Colonic mucosa (tissue), 4 donors: Measurements from ENCODE around the gene IQCF5. TPM values are rescaled to one million over a fixed set of nuclear protein-coding genes. Genes with fewer than 3 reads are reported as not detected.

Source experiments
- DNase-seq: peaks from one replicate; pipeline ENCODE4 v3.0.0-alpha.2; 2020
- H3K27ac ChIP-seq: fragments of 200-600 bp; one replicate; pipeline ENCODE4 v1.8.0; 2021
- H3K27me3 ChIP-seq: fragments of 200-600 bp; one replicate; pipeline ENCODE4 v1.8.0; 2021
- H3K36me3 ChIP-seq: fragments of 200-600 bp; one replicate; pipeline ENCODE4 v1.8.0; 2021
- H3K4me1 ChIP-seq: fragments of 200-600 bp; one replicate; pipeline ENCODE4 v1.8.0; 2021; ENCODE audit warnings: mild to moderate bottlenecking
- H3K4me3 ChIP-seq: fragments of 200-600 bp; one replicate; pipeline ENCODE4 v1.8.0; 2021
- H3K9ac ChIP-seq, 2 donors: one replicate each; pipeline ENCODE4 v1.7.0; 2013; ENCODE audit warnings: control low read depth in 2 of 2, low read depth in 2 of 2, low read length in 2 of 2
- H3K9me3 ChIP-seq: fragments of 200-600 bp; one replicate; pipeline ENCODE4 v1.8.0; 2021
- CTCF ChIP-seq: fragments of 200-600 bp; IDR thresholded peaks from one replicate; pipeline ENCODE4 v1.8.0; 2022; ENCODE audit warnings: antibody characterized with exemption, mild to moderate bottlenecking
- intact Hi-C: fragments of 100-400 bp; cut with DNase I; formaldehyde crosslinking; loops from one replicate; pipeline ENCODE4 v1.14.1; 2022
- total RNA-seq, 2 donors: library from RNA; stranded (reverse); fragmentation: NEBNext Ultra II Directional in 1 of 2; extraction: Animal tissue kit (Norgen Biotek cat#: 25700) in 1 of 2; gene quantifications; one replicate each; pipeline ENCODE4 v1.2.1, GENCODE V29; 2021
- donor health status: healthy.
- donor health status: DM: no; HTN: no; CAD: no.
- donor health status: DM: no; HTN: no; CAD: no.

IQCF5 gene
- total RNA-seq, 2 donors from 2014 or later: not detected

DNA sequence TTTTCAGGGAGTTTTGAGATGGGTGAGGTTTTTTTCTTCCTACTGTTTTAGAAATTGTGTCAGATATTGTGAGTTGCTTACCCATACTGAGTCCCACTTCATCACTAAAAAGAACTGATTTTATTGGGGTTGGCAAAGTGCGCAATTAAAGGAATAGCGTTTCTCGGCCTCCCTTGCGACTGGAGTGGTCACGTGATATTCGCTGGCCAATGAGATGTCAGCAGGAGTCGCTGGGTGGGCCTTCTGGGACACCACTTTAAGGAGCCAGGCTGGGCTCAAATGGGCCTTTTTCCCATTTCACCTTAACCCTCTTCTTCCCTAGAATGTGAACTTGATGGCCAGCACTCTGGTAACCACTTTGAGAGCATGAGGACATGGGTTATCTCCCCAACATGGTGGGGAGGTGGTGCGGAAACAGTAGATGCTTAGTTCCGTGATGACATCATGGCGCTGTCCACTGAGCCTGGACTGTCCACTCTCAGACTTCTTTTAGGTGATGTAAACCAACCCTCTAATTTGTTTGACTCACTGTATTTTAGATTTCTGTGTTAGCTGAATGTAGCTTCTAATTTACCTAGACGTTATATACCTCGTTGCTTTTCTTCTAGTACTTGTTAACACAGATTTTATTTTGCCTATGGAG lies 13.2 kb upstream of the IQCF5 start:
- Histone ChIP-seq H3K9ac (no peak overlapping the region), H3K9me3 (no peaks in the 10 kb centered on the region), H3K36me3 (no peaks in the 10 kb centered on the region), H3K4me3 (no peak overlapping the region), H3K27ac (no peak overlapping the region), H3K4me1 (no peaks in the 10 kb centered on the region), H3K27me3 (no peaks in the 10 kb centered on the region)
- TF ChIP-seq CTCF: no peak
- DNase-seq: no peak
- intact Hi-C loops: no loop called here

GRCh38 chr3:51887620-51888019 lies 12.2 kb upstream of the IQCF5 start:
- Histone ChIP-seq H3K4me3 (no peak overlapping the region), H3K27ac (no peak overlapping the region), H3K4me1 (no peaks in the 10 kb centered on the region), H3K9me3 (no peaks in the 10 kb centered on the region), H3K36me3 (no peaks in the 10 kb centered on the region), H3K27me3 (no peaks in the 10 kb centered on the region), H3K9ac (no peak overlapping the region)
- TF ChIP-seq CTCF: no peak
- intact Hi-C loops: no loop called here
- DNase-seq: no peak

- no peak for DNase-seq
- intact Hi-C loops: no loop called here
Measured at GRCh38 chr3:51886447-51886846, 11.0 kb upstream of the IQCF5 start.

DNA sequence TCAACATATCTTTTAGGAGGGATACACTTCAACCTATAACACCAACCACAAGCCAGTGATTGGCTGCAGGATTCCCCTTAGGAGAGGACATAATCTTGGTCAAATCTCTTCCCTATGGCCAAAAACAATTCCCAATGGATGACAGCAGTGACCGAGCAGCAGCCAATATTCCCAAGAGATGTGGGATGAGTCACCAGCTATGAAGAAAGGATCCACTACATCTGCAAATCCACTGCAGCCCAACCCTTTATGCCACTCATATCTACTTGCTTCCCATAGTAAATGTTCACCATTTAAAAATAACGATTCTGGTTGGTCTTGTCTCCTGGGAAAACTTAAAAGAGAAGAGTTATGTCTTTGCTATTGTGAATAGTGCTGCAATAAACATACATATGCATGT lies 4.5 kb upstream of the IQCF5 start:
- no peak for DNase-seq
- Histone ChIP-seq H3K4me3 (no peak overlapping the region), H3K27ac (no peak overlapping the region), H3K4me1 (no peaks in the 10 kb centered on the region), H3K9me3 (no peaks in the 10 kb centered on the region), H3K27me3 (no peaks in the 10 kb centered on the region), H3K36me3 (no peaks in the 10 kb centered on the region), H3K9ac (no peak overlapping the region)
- intact Hi-C loops: no loop called here
- TF ChIP-seq CTCF: no peak

More at GRCh38 chr3:51886447-51886846, 11.0 kb upstream of the IQCF5 start:
- Histone ChIP-seq H3K27ac (no peak overlapping the region), H3K27me3 (no peaks in the 10 kb centered on the region), H3K9me3 (no peaks in the 10 kb centered on the region), H3K36me3 (no peaks in the 10 kb centered on the region), H3K4me3 (no peak overlapping the region), H3K9ac (no peak overlapping the region), H3K4me1 (no peaks in the 10 kb centered on the region)
- no peak for TF ChIP-seq CTCF

- no peak for TF ChIP-seq CTCF
- Histone ChIP-seq H3K36me3 (no peaks in the 10 kb centered on the region), H3K4me3 (no peak overlapping the region), H3K9ac (no peak overlapping the region), H3K9me3 (no peaks in the 10 kb centered on the region), H3K27me3 (no peaks in the 10 kb centered on the region), H3K4me1 (no peaks in the 10 kb centered on the region), H3K27ac (no peak overlapping the region)
- no peak for DNase-seq
- intact Hi-C loops: no loop called here
Measured at GRCh38 chr3:51876186-51876585, 785 bp upstream of the IQCF5 start.
